Bronchial epithelial cell (primary cell): ENCODE measurements around the gene ACSL3. TPM values are rescaled to one million over a fixed set of nuclear protein-coding genes. Genes with fewer than 3 reads are reported as not detected.

ENCODE experiments used
- DNase-seq: peaks from one replicate; pipeline ENCODE4 v3.0.0-alpha.2; 2010; ENCODE audit warnings: low read depth
- FAIRE-seq: peaks from 2 replicates; lab custom pipeline; 2011; peaks lifted over from hg19 to GRCh38; lab: Jason Lieb, UNC
- H3K27me3 ChIP-seq: 2 replicates; pipeline ENCODE4 v1.5.1; 2011; ENCODE audit warnings: low read length; ENCODE audit not compliant: control insufficient read depth, insufficient read depth
- H3K36me3 ChIP-seq: 2 replicates; pipeline ENCODE4 v1.5.1; 2011; ENCODE audit warnings: low read length; ENCODE audit not compliant: control insufficient read depth, insufficient read depth
- H3K4me3 ChIP-seq: 2 replicates; pipeline ENCODE4 v1.5.1; 2011; ENCODE audit warnings: mild to moderate bottlenecking, low read depth, low read length, control low read depth
- CTCF ChIP-seq: IDR thresholded peaks from 2 replicates; pipeline ENCODE4 v1.5.1; 2011; ENCODE audit warnings: mild to moderate bottlenecking, moderate library complexity, low read length, control low read depth, inconsistent platforms; ENCODE audit not compliant: insufficient read depth, severe bottlenecking
- total RNA-seq: library from RNA; depleted of rRNA; stranded (reverse); fragments of >200 nt; gene quantifications from 2 replicates; pipeline ENCODE4 v1.2.1, GENCODE V29; 2014

ACSL3 gene
- total RNA-seq, 1 donor from 2014 or later: 269 TPM

- FAIRE-seq (no peak), DNase-seq (peak; percentile 81)
- TF ChIP-seq CTCF: no peak
- no peak overlapping the region for H3K4me3 ChIP-seq
- no peaks in the 10 kb centered on the region for H3K27me3 ChIP-seq
- no peaks in the 10 kb centered on the region for H3K36me3 ChIP-seq
These were observed 25.6 kb upstream of the ACSL3 start for GRCh38 chr2:222835143-222835822.

GRCh38 chr2:222835823-222836151 lies 25.0 kb upstream of the ACSL3 start:
- Histone ChIP-seq H3K27me3 (no peaks in the 10 kb centered on the region), H3K4me3 (no peak overlapping the region), H3K36me3 (no peaks in the 10 kb centered on the region)
- no peak for TF ChIP-seq CTCF
- DNase-seq (no peak), FAIRE-seq (no peak)

DNA sequence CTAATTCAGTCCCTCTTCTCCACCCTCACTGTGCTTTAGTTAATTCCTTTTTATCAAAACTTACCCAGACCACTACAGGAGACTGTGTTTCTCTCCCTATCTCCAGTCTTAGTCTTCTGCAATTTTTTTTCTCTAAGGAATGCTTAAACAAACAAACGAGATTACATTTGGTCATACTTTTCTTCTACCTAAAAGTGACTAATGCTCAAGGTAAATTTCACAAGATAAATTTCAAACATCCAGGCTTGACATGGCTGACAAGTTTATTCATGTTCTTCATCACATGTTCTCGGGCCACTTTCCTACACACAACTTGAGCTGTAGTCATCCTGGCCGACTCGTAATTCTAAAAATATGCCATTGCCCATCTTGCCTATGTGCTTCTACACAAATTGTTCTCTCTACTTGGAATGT lies 23.2 kb upstream of the ACSL3 start:
- no peak for TF ChIP-seq CTCF
- Histone ChIP-seq H3K36me3 (no peaks in the 10 kb centered on the region), H3K27me3 (no peaks in the 10 kb centered on the region), H3K4me3 (peak overlapping the region; percentile 12)
- FAIRE-seq (peak; percentile 98), DNase-seq (peak; percentile 100)

DNA sequence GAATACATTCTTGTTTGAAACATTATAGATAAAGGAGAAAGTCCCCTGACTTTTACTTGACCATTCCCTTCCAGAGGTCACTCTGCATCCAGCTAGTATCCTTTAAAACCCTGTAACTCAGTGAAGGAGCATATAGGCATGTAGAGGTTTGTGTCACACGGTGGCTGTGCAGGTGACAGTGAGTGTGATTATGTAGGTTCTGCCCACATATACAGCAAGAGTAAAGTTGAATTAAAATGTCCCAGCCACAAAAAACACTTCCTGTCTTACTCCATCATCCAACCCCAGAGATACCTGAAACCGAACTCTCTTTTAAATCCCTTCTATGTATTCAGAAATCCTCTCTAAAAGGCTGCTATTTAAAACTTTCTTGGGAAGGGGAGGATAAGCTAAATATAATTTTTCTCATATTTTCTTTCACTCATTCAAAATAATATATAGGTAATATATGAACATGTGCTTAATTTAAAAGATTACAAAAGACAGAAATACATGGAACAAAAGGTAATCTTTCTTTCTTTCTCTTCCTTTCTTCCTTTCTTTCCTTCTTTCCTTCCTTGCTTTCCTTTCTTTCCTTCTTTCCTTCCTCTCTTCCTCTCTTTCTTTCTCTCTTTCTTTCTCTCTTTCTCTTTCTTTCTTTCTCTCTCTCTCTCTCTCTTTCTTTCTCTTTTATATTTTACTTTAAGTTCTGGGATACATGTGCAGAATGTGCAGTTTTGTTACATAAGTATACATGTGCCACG lies 20.6 kb upstream of the ACSL3 start:
- no peak overlapping the region for H3K4me3 ChIP-seq
- no peaks in the 10 kb centered on the region for H3K36me3 ChIP-seq
- no peak for TF ChIP-seq CTCF
- FAIRE-seq: no peak
- no peak for DNase-seq
- no peaks in the 10 kb centered on the region for H3K27me3 ChIP-seq

GRCh38 chr2:222842491-222843174 lies 18.2 kb upstream of the ACSL3 start:
- FAIRE-seq: no peak
- peak; percentile 97 for DNase-seq

More at GRCh38 chr2:222842491-222843174, 18.2 kb upstream of the ACSL3 start:
- no peaks in the 10 kb centered on the region for H3K27me3 ChIP-seq
- TF ChIP-seq CTCF: no peak
- H3K4me3 ChIP-seq: no peak overlapping the region
- no peaks in the 10 kb centered on the region for H3K36me3 ChIP-seq
